Activated CD8-positive, alpha-beta memory T cell treated with anti-CD3 and anti-CD28 coated beads, Interleukin-2, amount 50 U/mL, for 48 hours (primary cell): ENCODE data around the gene AFAP1L2.

Source experiments
- DNase-seq: peaks from one replicate; pipeline ENCODE4 v3.0.0-alpha.2; 2020

Gene AFAP1L2

GRCh38 chr10:114259824-114260223, 144.5 kb downstream of the AFAP1L2 start:
- no peak for DNase-seq

GRCh38 chr10:114258274-114258840, 145.9 kb downstream of the AFAP1L2 start:
- no peak for DNase-seq

GRCh38 chr10:114257498-114257897, 146.8 kb downstream of the AFAP1L2 start:
- no peak for DNase-seq

- no peak for DNase-seq
These were observed 147.5 kb downstream of the AFAP1L2 start for GRCh38 chr10:114256822-114257221.

- DNase-seq = no peak
These were observed 148.1 kb downstream of the AFAP1L2 start for GRCh38 chr10:114256008-114256765.

- DNase-seq = no peak
These were observed 149.1 kb downstream of the AFAP1L2 start for GRCh38 chr10:114255227-114255626.

GRCh38 chr10:114252883-114253282, 151.4 kb downstream of the AFAP1L2 start:
- no peak for DNase-seq

GRCh38 chr10:114252092-114252491, 152.2 kb downstream of the AFAP1L2 start:
- no peak for DNase-seq

- DNase-seq = no peak
These were observed 153.6 kb downstream of the AFAP1L2 start for GRCh38 chr10:114250716-114251115.

- DNase-seq = no peak
These were observed 154.1 kb downstream of the AFAP1L2 start for GRCh38 chr10:114250236-114250635.

GRCh38 chr10:114246679-114247305, 157.5 kb downstream of the AFAP1L2 start:
- DNase-seq = no peak

GRCh38 chr10:114245121-114245791, 159.0 kb downstream of the AFAP1L2 start:
- DNase-seq = no peak
